NB4 (cell line): ENCODE measurements around the gene PRSS3.

Experiments used
- CTCF ChIP-seq: IDR thresholded peaks from one replicate; pipeline ENCODE4 v1.5.1; 2012; ENCODE audit warnings: low read depth, low read length
- MAX ChIP-seq: IDR thresholded peaks from 2 replicates; pipeline ENCODE4 v1.6.1; 2011; ENCODE audit warnings: low read depth, low read length
- MYC ChIP-seq: IDR thresholded peaks from 2 replicates; pipeline ENCODE4 v1.6.1; 2011; ENCODE audit warnings: low read depth, low read length
- POLR2A ChIP-seq: IDR thresholded peaks from 2 replicates; pipeline ENCODE4 v1.6.1; 2011; ENCODE audit warnings: mild to moderate bottlenecking; ENCODE audit not compliant: insufficient read length; ENCODE audit errors: extremely low read depth

- TF ChIP-seq POLR2A (no peak), CTCF (peak; percentile 98), MYC (no peak), MAX (no peak)
Observed at GRCh38 chr9:33778700-33779351, 16.5 kb upstream of the PRSS3 start.
